Endometrial microvascular endothelial cells (primary cell): Measurements from ENCODE around the gene CHCHD3. TPM values are rescaled to one million over a fixed set of nuclear protein-coding genes. Genes with fewer than 3 reads are reported as not detected.

Experiments
- in situ Hi-C: cut with HindIII; loops from 2 replicates; pipeline ENCODE4 v1.10.0; 2017; ENCODE audit warnings: low sequenced_read_pairs, low pct_unique_long_range_greater_than_20kb; ENCODE audit errors: inconsistent ontology term
- total RNA-seq: library from RNA; depleted of rRNA; stranded (reverse); fragments of >200 nt; gene quantifications from one replicate; pipeline ENCODE4 v1.2.3, GENCODE V29; 2015; ENCODE audit errors: inconsistent ontology term

CHCHD3 gene
- total RNA-seq, 1 donor from 2014 or later = 60.9 TPM

DNA sequence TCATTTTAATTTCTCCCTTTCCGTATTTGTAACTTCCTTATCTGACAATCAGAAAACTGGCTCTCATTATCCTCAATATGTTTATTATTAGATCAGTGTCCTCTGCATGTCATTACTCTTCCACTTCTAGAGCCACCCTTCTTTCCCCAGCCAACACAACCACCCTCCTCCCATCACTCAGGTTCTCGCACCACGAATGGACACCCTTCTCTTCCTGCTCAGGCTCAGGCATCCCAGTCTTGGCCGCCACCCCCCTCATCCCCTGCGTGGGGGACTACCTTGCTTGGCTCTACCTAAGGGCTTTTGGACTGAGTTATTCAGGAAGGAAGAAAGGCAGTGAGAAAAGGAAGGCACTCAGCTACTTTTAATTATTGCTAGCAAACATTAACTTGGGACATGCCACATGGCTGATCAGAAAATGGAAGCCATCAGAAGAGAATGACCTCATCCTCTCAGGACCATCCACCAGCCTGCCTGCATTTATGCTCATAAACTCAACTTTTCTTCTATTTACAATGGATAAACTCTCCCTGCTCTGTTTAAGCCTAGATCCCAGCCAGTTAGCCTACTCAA, 305.8 kb downstream of the CHCHD3 start:
- in situ Hi-C loops = no loop called here

GRCh38 chr7:132773527-132773956, 308.3 kb downstream of the CHCHD3 start:
- in situ Hi-C loops = no loop called here

DNA sequence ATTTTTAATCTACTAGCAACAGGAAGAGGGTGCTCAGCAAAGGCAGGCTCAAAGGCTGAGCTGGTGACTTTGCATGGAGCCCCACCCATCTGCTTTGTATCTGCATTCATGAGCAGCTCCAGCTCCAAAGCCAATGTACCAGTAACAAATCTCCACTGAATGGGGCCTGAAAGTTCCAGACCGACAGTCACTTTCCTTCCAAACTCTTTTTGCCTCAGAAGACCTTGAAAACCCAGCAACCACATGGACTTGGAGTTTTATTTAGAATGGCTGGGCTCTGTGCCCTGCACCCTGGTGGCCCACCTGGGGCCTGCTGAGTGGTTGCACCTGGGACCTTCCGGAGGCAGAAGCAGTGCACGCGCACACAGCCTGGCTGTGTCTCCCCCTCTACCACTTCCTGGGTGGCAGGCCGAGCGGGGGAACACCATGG, 310.6 kb downstream of the CHCHD3 start:
- in situ Hi-C loops = no loop called here

DNA sequence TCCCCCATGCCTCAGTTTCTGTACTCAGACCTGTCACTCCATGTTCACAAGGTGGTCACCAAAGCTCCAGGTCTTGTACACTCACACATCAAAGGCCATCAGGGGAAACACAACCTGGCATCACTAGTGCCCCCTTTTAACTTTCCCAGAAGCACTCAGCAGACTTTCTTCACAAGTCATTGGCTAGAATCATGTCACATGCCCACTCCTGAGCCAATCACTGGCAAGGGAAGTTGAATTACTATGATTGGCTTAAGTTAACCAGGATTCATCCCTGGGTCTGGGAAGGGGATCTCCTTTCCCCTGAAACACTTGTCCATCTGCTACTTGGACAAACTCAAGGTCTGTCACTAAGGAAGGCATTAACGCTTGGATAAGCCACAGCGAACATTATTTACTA, 311.8 kb downstream of the CHCHD3 start:
- in situ Hi-C loops = no loop called here

GRCh38 chr7:132769280-132769679, 312.6 kb downstream of the CHCHD3 start:
- in situ Hi-C loops = no loop called here

- in situ Hi-C loops = no loop called here
Observed at GRCh38 chr7:132768099-132768498, 313.8 kb downstream of the CHCHD3 start.

DNA sequence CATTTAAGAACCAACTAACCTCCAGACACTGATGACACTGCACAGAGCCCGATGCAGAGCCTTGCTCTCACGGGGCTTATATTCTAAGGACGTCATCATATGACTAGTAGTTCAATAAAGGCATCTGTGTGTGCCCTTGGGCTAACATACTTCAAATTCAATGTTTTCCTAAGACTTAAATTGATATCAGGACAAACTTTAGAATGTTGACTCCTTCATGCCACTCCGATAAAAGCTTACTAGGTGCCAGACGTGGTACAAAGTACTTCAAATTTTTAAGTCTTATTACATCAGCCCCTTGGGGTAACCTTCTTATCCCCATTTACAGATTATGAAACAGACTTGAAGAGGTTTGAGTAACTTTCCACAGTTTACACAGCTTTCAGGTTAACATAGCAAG, 314.5 kb downstream of the CHCHD3 start:
- in situ Hi-C loops = no loop called here

GRCh38 chr7:132766660-132767059, 315.2 kb downstream of the CHCHD3 start:
- in situ Hi-C loops = no loop called here

GRCh38 chr7:132765861-132766260, 316.0 kb downstream of the CHCHD3 start:
- in situ Hi-C loops = no loop called here

DNA sequence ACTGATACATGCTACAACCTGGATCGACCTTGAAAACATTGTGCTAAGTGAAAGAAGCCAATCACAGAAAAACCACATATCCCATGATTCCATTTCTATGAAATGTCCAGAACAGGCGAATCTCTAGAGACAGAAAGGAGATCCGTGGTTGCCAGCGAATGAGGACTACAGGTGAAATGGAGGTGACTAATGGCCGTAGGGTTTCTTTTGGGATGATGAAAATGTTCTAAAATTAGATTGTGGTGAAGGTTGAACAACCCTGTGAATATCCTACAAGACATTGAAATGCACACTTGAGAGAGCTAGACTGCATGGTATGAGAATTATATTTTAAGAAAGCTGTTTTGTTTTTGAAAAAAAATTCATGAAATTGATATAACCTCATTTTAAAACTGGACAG, 317.1 kb downstream of the CHCHD3 start:
- in situ Hi-C loops = no loop called here

DNA sequence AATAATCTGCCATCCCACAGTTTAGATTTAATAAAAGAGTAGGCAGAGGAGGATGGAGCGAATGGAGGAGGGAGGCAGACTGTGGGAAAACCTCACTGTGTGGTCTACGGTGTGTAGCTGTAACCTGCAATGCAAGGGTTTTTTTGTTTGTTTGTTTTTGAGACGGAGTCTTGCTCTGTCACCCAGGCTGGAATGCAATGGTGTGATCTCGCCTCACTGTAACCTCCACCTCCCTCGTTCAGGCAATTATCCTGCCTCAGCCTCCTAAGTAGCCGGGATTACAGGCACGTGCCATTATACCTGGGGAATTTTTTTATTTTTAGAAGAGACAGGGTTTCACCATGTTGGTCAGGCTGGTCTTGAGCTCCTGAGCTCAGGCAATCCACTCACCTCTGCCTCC, 321.0 kb downstream of the CHCHD3 start:
- in situ Hi-C loops = no loop called here

- in situ Hi-C loops = no loop called here
Observed at GRCh38 chr7:132760244-132760623, 321.7 kb downstream of the CHCHD3 start.

DNA sequence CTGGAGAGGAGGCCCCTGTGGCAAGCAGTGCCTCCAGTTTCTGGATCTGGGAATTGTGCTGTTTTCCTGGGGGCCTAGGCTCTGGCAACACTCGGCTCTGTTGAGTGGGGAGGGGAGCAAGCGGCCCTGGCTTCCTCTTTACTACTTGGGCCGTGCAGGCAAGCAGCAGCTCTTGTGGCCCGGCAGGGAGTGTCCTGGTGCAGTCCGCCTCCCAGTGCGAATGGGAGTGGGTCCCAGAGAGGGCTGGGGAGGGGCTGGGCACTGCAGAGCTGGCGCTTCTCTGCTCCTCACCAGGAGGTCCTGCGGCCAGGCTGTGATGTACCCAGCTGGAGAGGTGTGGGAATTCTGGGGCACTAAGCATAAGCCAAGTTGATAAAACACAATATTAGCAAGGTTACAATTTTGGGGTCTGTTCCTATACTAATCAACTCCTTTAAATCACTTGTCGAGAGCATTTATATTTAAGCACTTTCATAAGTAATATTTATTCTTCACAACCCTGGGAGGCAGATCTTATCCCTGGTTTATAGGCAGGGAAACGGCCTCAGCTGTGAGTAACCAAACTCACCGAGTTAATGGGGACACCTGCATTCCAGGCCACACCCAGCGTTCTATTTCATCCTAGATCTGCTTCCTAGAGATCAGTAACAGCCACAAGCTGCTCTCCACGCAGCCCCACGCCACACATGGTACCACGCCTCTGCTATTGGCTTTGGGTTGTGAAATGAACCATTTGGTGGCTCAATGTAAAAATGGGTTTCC, 322.2 kb downstream of the CHCHD3 start:
- in situ Hi-C loops = no loop called here

GRCh38 chr7:132758986-132759385, 322.9 kb downstream of the CHCHD3 start:
- in situ Hi-C loops = no loop called here

DNA sequence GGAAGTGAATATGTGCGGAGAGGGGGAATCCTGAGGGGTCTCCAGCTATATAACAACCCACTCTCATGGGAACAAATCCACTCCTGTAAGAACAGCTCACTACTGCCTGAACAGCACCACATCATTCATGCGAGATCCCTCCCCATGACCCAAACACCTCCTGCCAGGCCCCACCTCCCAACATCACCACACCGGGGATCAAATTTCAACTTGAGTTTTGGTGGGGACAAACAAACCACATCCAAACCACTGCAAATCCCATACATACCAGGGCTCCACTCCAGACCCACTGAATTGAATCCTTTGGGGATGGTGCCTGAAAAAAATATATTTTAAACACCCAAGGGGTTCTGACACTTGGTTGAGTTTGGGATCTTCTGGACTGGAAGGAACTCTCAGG, 324.1 kb downstream of the CHCHD3 start:
- in situ Hi-C loops = no loop called here

- in situ Hi-C loops = no loop called here
Observed at GRCh38 chr7:132756484-132756990, 325.4 kb downstream of the CHCHD3 start.

DNA sequence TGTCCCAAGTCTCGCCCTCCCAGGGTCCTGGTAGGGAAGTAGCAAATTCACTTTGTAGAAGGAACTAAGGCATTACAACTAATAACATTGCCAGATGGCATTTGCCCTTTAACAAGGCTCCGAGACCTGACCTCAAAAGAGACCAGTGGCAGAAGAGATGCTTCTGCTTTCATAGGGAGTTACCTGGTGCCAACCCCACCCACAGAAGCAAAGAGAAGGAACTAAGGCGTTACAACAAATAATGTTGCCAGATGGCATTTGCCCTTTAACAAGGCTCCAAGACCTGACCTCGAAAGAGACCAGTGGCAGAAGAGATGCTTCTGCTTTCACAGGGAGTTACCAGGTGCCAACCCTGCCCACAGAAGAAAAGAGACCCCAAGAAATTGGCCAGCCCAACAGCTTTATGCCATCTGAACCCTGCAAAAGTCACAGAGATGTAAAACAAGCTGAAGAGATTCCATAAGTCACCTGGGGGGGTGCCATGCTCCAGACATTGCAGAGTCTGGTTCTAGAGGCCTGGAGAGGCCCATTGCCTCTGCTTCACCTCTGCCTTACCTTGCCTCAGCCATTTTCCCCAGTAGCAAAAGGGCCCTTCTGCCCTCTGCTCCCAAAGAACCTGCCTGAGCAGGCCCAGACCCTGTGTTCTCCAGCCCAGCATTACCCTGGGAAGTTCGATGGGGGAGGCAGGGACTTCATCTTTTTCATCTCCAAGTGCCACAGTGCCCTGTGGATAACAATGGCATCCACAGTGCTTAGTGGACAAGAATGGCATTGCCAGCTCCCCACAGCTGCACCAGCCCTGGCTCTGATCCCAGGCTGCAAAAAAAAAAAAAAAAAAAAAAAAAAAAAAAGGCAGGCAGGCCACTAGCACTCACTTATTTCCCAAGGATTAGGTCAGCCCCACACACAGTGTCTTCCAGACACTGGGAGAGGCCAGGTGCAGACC, 326.1 kb downstream of the CHCHD3 start:
- in situ Hi-C loops = no loop called here

GRCh38 chr7:132752431-132752830, 329.5 kb downstream of the CHCHD3 start:
- in situ Hi-C loops = no loop called here

- in situ Hi-C loops = no loop called here
Observed at GRCh38 chr7:132751244-132751647, 330.6 kb downstream of the CHCHD3 start.
